SU-DHL-6 (cell line): ENCODE results near the gene CMSS1.

Source experiments
- H2AFZ ChIP-seq: fragments of 200-600 bp; sonication (generic); 2 replicates; pipeline ENCODE4 v1.6.1; 2014; ENCODE audit warnings: low read depth, mild to moderate bottlenecking, moderate library complexity, mixed read lengths, antibody characterized with exemption, low read length; ENCODE audit not compliant: severe bottlenecking
- H3F3A ChIP-seq: fragments of 200-600 bp; shearing (Covaris generic); 2 replicates; pipeline ENCODE4 v1.6.0; 2016; ENCODE audit warnings: antibody characterized with exemption, mild to moderate bottlenecking; ENCODE audit not compliant: insufficient read depth
- H3K27ac ChIP-seq: fragments of 200-600 bp; sonication (generic); 2 replicates; pipeline ENCODE4 v1.5.1; 2016; ENCODE audit warnings: low read depth, mild to moderate bottlenecking, low read length, moderate library complexity, mixed read lengths
- H3K27me3 ChIP-seq: fragments of 200-600 bp; sonication (generic), shearing (Covaris generic); 2 replicates; pipeline ENCODE4 v1.6.0; 2014; ENCODE audit warnings: mild to moderate bottlenecking, low read length
- H3K36me3 ChIP-seq: fragments of 200-600 bp; sonication (generic); 2 replicates; pipeline ENCODE4 v1.6.1; 2014; ENCODE audit warnings: mild to moderate bottlenecking, low read length, mixed read lengths
- H3K4me2 ChIP-seq: fragments of 300-600, 200-600 bp; shearing (Covaris generic), sonication (generic); 2 replicates; pipeline ENCODE4 v1.6.0; 2014; ENCODE audit warnings: low read length, low read depth, mild to moderate bottlenecking; ENCODE audit not compliant: poor library complexity, severe bottlenecking
- H3K4me3 ChIP-seq: fragments of 200-600 bp; sonication (generic); 2 replicates; pipeline ENCODE4 v1.5.1; 2014; ENCODE audit warnings: antibody characterized with exemption, low read length, mild to moderate bottlenecking, mixed read lengths; ENCODE audit not compliant: insufficient read depth, poor library complexity, severe bottlenecking
- H3K79me2 ChIP-seq: fragments of 200-600 bp; sonication (generic); 2 replicates; pipeline ENCODE4 v1.6.1; 2014; ENCODE audit warnings: mild to moderate bottlenecking, low read length, moderate library complexity; ENCODE audit not compliant: insufficient read depth
- H3K9ac ChIP-seq: fragments of 200-600 bp; sonication (generic); 2 replicates; pipeline ENCODE4 v1.7.0; 2014; ENCODE audit warnings: mild to moderate bottlenecking, low read length
- H3K9me2 ChIP-seq: fragments of 200-600 bp; sonication (generic); replicated peaks from 2 replicates; pipeline ENCODE4 v1.6.1; 2014; ENCODE audit warnings: low read length; ENCODE audit not compliant: insufficient read depth
- H3K9me3 ChIP-seq: fragments of 200-600 bp; sonication (generic); 2 replicates; pipeline ENCODE4 v1.6.1; 2014; ENCODE audit warnings: low read length, mixed read lengths; ENCODE audit not compliant: insufficient read depth
- H4K20me1 ChIP-seq: fragments of 200-600 bp; sonication (generic); 2 replicates; pipeline ENCODE4 v1.6.1; 2014; ENCODE audit warnings: low read depth, mild to moderate bottlenecking, antibody characterized with exemption, low read length, moderate library complexity, mixed read lengths
- EZH2phosphoT487 ChIP-seq: fragments of 200-600 bp; sonication (generic), shearing (Covaris generic); conservative IDR thresholded peaks from 2 replicates; pipeline ENCODE4 v1.6.1; 2018; ENCODE audit warnings: mild to moderate bottlenecking, antibody characterized with exemption, low read length, moderate library complexity, mixed read lengths
- TF ChIP-seq, protein P1 (sequence below): fragments of 200-600 bp; sonication (generic); IDR thresholded peaks from one replicate; pipeline ENCODE4 v1.5.1; 2017; ENCODE audit warnings: antibody characterized with exemption, mild to moderate bottlenecking, low read length, moderate library complexity; ENCODE audit not compliant: insufficient read depth, poor library complexity, severe bottlenecking

The CMSS1 gene

DNA sequence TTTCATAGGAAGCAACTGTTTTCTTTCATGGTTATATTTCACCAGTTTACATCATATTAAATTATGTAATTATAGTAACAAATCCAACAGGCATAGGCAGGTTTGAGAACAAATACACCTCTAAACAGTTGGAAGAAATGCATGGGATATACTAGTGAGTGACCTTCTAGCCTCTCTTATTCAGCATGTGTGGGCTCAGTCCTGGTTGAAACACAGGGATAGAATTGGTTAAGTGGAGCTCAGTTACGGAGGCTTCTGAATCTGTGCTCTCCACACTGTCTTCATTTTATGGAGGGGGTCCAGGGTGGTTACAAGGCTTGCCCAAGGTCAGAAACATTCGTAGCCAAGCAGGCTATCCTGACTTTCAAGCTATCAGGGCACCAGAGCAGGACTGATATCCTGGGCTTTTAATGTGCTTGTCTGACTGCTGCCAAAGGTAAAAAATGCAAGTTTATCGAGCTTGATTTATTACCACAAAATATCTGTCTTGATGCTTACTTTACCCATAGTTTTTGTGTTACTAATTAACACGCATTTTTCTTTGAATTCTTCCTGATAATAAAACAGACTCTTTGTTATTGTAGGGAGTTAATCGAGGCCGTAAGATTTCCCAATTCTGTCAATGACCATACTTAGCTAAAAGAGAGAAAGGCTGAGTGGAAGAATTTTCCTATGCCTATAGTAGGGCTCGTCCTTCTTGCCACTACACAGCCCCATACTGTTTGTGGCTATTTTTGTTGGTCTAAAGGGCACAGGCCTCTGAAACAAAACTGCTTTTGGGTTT is 207.1 kb downstream of the CMSS1 start:
- Histone ChIP-seq H3K79me2 (no peaks in the 10 kb centered on the region), H3F3A (no peaks in the 10 kb centered on the region), H2AFZ (no peak overlapping the region), H3K27me3 (no peaks in the 10 kb centered on the region), H4K20me1 (no peaks in the 10 kb centered on the region), H3K27ac (no peak overlapping the region), H3K9me2 (no peaks in the 10 kb centered on the region), H3K4me3 (no peak overlapping the region), H3K9ac (no peak overlapping the region), H3K9me3 (no peaks in the 10 kb centered on the region), H3K4me2 (no peak overlapping the region), H3K36me3 (no peaks in the 10 kb centered on the region)
- TF ChIP-seq, protein P1, sequence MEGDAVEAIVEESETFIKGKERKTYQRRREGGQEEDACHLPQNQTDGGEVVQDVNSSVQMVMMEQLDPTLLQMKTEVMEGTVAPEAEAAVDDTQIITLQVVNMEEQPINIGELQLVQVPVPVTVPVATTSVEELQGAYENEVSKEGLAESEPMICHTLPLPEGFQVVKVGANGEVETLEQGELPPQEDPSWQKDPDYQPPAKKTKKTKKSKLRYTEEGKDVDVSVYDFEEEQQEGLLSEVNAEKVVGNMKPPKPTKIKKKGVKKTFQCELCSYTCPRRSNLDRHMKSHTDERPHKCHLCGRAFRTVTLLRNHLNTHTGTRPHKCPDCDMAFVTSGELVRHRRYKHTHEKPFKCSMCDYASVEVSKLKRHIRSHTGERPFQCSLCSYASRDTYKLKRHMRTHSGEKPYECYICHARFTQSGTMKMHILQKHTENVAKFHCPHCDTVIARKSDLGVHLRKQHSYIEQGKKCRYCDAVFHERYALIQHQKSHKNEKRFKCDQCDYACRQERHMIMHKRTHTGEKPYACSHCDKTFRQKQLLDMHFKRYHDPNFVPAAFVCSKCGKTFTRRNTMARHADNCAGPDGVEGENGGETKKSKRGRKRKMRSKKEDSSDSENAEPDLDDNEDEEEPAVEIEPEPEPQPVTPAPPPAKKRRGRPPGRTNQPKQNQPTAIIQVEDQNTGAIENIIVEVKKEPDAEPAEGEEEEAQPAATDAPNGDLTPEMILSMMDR = no peak
- no peak for TF ChIP-seq EZH2phosphoT487

DNA sequence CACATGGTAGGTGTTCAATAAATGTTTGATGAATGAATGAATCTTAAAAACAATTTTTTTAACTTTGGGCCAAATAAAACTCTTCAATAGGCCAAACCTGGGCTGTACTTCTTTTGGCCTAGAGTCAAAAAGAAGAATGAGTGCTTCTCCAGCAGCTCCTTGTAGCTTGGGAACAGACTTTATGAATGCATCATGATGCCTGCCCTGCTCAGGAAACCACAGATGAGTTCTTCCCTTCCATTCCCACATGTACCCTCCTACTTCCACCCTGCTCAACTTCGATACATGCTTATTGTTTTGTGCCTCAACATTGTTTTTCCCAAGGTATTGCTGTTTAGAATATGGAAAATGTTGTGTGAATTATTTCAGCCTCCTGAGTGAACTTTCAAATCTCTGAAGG is 209.7 kb downstream of the CMSS1 start:
- Histone ChIP-seq H3K27ac (no peak overlapping the region), H3F3A (no peaks in the 10 kb centered on the region), H3K9me3 (no peaks in the 10 kb centered on the region), H3K27me3 (no peaks in the 10 kb centered on the region), H2AFZ (no peak overlapping the region), H4K20me1 (no peaks in the 10 kb centered on the region), H3K4me3 (no peak overlapping the region), H3K4me2 (no peak overlapping the region), H3K36me3 (no peaks in the 10 kb centered on the region), H3K9me2 (no peaks in the 10 kb centered on the region), H3K9ac (no peak overlapping the region), H3K79me2 (no peaks in the 10 kb centered on the region)
- no peak for TF ChIP-seq EZH2phosphoT487
- TF ChIP-seq, protein P1 = no peak

DNA sequence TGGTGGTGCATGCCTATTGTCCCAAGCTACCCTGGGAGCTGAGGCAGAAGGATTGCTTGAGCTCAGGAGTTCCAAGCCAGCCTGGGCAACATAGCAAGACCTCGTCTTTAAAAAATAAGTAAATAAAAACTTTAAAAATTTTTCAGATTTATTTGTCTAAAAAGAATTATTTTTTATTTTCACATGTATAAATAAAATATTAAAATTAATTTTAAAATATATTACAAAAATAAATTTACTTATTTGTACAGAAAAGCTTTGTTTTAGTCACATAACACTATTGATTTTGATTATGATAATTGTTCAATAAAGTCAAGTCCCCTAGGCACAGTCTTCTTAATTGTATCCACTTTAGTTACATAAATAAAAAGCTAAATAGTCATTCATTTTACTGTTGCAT is 211.4 kb downstream of the CMSS1 start:
- no peaks in the 10 kb centered on the region for H3K9me3 ChIP-seq

More for the DNA sequence above, 211.4 kb downstream of the CMSS1 start:
- Histone ChIP-seq H4K20me1 (no peaks in the 10 kb centered on the region), H3K9me2 (no peaks in the 10 kb centered on the region), H3K36me3 (no peaks in the 10 kb centered on the region), H3K9ac (no peak overlapping the region), H2AFZ (no peak overlapping the region), H3K79me2 (no peaks in the 10 kb centered on the region), H3F3A (no peaks in the 10 kb centered on the region), H3K4me2 (no peak overlapping the region), H3K27ac (no peak overlapping the region), H3K27me3 (no peaks in the 10 kb centered on the region), H3K4me3 (no peak overlapping the region)
- TF ChIP-seq, protein P1 = no peak
- no peak for TF ChIP-seq EZH2phosphoT487
